ENCODE measurements around the gene GPRIN2. TPM values are rescaled to one million over a fixed set of nuclear protein-coding genes. Genes with fewer than 3 reads are reported as not detected.
A peak's percentile ranks its signal among the peaks of the same experiment; 100 is the strongest.
"Not testable (repeated sequence)": the region's sequence is repeated elsewhere in the genome, so short reads cannot be mapped to it uniquely, and the experiment has no call there.

Gene GPRIN2
- polyA plus RNA-seq, 1 donor from 2014 or later = 7.1 TPM

DNA sequence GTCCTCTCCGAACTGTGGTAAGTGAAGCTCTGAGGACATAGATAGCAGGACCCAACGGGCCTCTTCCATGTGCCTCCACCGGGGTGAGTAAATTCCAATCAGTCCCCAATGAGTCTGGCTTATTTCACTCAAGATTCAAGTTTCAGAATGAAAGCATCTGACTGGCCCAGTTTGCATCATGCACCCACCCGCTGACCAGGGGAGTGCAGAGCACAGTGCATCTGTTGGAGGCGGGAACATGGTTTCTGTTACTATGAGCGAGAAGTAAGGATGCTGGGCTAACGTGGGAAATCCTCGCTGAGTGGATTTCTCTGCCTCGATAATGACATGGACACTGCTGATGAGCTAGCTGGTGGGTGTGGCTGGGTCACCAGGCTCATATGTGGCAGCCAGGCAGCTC lies 10.7 kb upstream of the GPRIN2 start:
- not testable (repeated sequence) for H4K20me1 ChIP-seq (ENCODE audit: insufficient read depth); H3K79me2 ChIP-seq (replicated peaks; ENCODE audit: insufficient read depth, low read length); H3K36me3 ChIP-seq (ENCODE audit: insufficient read depth, low read length); H3K9me3 ChIP-seq (ENCODE audit: low read length); H3F3A ChIP-seq (ENCODE audit: insufficient read depth, low read length, poor library complexity, severe bottlenecking); H3K9ac ChIP-seq (ENCODE audit: low read length); H3K4me2 ChIP-seq (ENCODE audit: low read length); H3K27me3 ChIP-seq (ENCODE audit: insufficient read depth, low read depth, low read length); H2AFZ ChIP-seq (ENCODE audit: low read depth, low read length); H3K27ac ChIP-seq (ENCODE audit: low read length); H3K4me3 ChIP-seq (ENCODE audit: low read length); H3K9me2 ChIP-seq (ENCODE audit: insufficient read depth, low read length)

DNA sequence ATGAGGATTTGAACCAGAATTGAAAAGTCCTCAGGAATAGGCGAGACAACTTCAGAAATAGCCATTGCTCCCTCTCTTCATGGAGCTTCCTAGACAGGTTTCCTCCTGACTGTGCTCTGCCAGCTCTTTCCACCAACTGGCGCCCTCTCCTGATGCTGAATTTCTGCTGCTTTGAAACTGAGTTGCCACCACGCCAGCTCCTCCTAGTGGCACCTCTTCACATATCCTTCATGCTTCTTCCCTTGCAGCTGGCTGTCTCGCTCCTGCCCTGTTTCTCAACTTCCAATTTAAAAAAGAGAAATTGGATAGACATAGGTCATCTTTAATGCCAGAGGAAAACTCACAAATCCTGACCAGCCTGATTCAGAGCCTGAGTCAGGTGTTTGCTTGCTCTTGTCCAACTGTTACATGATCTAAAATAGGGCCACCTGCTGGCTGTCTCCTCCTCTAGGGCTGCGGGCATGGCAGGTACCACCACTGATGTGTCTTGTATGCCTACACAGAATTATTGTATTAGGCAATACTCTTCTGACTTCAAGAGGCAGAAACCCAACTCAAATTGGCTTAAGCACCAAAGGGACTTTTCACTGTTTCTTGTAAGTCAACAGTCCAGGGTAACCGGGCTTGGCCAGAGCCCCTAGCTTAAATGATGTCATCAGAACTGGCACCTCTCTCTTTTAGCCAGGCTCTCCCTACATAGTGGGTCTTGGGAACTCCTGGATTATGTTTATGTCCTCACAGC lies 9.3 kb upstream of the GPRIN2 start:
- not testable (repeated sequence) for H3K9me3 ChIP-seq (ENCODE audit: low read length)

DNA sequence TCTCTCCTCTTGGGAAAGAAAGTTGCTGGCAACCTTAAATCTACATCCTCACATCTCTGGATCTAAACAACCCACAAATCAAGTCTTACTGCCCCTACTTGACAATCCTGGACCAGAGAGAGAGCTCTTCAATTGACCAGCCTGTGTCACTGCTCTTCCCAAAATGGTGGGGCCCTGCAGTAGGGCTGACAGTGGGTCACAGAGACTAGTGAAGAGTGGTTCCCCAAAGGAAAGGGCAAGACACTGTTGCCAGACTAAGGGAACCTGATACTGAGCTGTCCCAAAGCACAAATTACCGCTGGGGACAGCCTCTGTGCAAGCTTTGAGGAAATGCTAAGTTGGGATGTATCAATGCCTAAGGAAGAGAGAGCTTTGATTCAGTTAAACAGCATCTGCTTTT lies 4.5 kb upstream of the GPRIN2 start:
- Histone ChIP-seq H3K79me2 (replicated peaks; ENCODE audit: insufficient read depth, low read length) (no peaks in the 10 kb centered on the region), H3K4me2 (ENCODE audit: low read length) (no peak overlapping the region), H2AFZ (ENCODE audit: low read depth, low read length) (no peak overlapping the region), H3K36me3 (ENCODE audit: insufficient read depth, low read length) (no peaks in the 10 kb centered on the region), H3K27me3 (ENCODE audit: insufficient read depth, low read depth, low read length) (peaks cover 21% of the 10 kb centered on the region), H3F3A (ENCODE audit: insufficient read depth, low read length, poor library complexity, severe bottlenecking) (no peaks in the 10 kb centered on the region), H4K20me1 (ENCODE audit: insufficient read depth) (no peaks in the 10 kb centered on the region), H3K9me2 (ENCODE audit: insufficient read depth, low read length) (no peaks in the 10 kb centered on the region), H3K27ac (ENCODE audit: low read length) (no peak overlapping the region), H3K9me3 (ENCODE audit: low read length) (no peaks in the 10 kb centered on the region), H3K4me3 (ENCODE audit: low read length) (no peak overlapping the region), H3K9ac (ENCODE audit: low read length) (no peak overlapping the region)
- TF ChIP-seq SMC3 (conservative IDR thresholded peaks at IDR 0.05; ENCODE audit: poor library complexity) = no peak
- TF ChIP-seq, protein P1, sequence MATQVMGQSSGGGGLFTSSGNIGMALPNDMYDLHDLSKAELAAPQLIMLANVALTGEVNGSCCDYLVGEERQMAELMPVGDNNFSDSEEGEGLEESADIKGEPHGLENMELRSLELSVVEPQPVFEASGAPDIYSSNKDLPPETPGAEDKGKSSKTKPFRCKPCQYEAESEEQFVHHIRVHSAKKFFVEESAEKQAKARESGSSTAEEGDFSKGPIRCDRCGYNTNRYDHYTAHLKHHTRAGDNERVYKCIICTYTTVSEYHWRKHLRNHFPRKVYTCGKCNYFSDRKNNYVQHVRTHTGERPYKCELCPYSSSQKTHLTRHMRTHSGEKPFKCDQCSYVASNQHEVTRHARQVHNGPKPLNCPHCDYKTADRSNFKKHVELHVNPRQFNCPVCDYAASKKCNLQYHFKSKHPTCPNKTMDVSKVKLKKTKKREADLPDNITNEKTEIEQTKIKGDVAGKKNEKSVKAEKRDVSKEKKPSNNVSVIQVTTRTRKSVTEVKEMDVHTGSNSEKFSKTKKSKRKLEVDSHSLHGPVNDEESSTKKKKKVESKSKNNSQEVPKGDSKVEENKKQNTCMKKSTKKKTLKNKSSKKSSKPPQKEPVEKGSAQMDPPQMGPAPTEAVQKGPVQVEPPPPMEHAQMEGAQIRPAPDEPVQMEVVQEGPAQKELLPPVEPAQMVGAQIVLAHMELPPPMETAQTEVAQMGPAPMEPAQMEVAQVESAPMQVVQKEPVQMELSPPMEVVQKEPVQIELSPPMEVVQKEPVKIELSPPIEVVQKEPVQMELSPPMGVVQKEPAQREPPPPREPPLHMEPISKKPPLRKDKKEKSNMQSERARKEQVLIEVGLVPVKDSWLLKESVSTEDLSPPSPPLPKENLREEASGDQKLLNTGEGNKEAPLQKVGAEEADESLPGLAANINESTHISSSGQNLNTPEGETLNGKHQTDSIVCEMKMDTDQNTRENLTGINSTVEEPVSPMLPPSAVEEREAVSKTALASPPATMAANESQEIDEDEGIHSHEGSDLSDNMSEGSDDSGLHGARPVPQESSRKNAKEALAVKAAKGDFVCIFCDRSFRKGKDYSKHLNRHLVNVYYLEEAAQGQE (IDR thresholded peaks at IDR 0.05; ENCODE audit: borderline replicate concordance) = no peak
- no peak for TF ChIP-seq EZH2 (IDR thresholded peaks at IDR 0.05; ENCODE audit: borderline replicate concordance, insufficient read depth, low read length, poor library complexity, severe bottlenecking)
- TF ChIP-seq, protein P2, sequence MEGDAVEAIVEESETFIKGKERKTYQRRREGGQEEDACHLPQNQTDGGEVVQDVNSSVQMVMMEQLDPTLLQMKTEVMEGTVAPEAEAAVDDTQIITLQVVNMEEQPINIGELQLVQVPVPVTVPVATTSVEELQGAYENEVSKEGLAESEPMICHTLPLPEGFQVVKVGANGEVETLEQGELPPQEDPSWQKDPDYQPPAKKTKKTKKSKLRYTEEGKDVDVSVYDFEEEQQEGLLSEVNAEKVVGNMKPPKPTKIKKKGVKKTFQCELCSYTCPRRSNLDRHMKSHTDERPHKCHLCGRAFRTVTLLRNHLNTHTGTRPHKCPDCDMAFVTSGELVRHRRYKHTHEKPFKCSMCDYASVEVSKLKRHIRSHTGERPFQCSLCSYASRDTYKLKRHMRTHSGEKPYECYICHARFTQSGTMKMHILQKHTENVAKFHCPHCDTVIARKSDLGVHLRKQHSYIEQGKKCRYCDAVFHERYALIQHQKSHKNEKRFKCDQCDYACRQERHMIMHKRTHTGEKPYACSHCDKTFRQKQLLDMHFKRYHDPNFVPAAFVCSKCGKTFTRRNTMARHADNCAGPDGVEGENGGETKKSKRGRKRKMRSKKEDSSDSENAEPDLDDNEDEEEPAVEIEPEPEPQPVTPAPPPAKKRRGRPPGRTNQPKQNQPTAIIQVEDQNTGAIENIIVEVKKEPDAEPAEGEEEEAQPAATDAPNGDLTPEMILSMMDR (IDR thresholded peaks at IDR 0.05; ENCODE audit: poor library complexity, severe bottlenecking) = no peak
- TF ChIP-seq TAF1 (IDR thresholded peaks at IDR 0.05; ENCODE audit: low read depth) = no peak
- no peak for TF ChIP-seq POLR2AphosphoS5 (IDR thresholded peaks at IDR 0.05)
- no peak for TF ChIP-seq EP300 (conservative IDR thresholded peaks at IDR 0.05; ENCODE audit: poor library complexity, severe bottlenecking)
- TF ChIP-seq MXI1 (conservative IDR thresholded peaks at IDR 0.05; ENCODE audit: poor library complexity, severe bottlenecking) = no peak
- no peak for TF ChIP-seq RAD21 (conservative IDR thresholded peaks at IDR 0.05)

More for the DNA sequence above, 9.3 kb upstream of the GPRIN2 start:
- TF ChIP-seq SMC3 (conservative IDR thresholded peaks at IDR 0.05; ENCODE audit: poor library complexity) = peak; percentile 80
- TF ChIP-seq RAD21 (conservative IDR thresholded peaks at IDR 0.05) = peak; percentile 70
- TF ChIP-seq, protein P2 (IDR thresholded peaks at IDR 0.05; ENCODE audit: poor library complexity, severe bottlenecking) = peak; percentile 82
- H3K9ac ChIP-seq (ENCODE audit: low read length); H4K20me1 ChIP-seq (ENCODE audit: insufficient read depth); H3K4me3 ChIP-seq (ENCODE audit: low read length); H3K4me2 ChIP-seq (ENCODE audit: low read length); H2AFZ ChIP-seq (ENCODE audit: low read depth, low read length); H3K27me3 ChIP-seq (ENCODE audit: insufficient read depth, low read depth, low read length); H3K9me2 ChIP-seq (ENCODE audit: insufficient read depth, low read length); H3K27ac ChIP-seq (ENCODE audit: low read length); H3K36me3 ChIP-seq (ENCODE audit: insufficient read depth, low read length); H3F3A ChIP-seq (ENCODE audit: insufficient read depth, low read length, poor library complexity, severe bottlenecking); H3K79me2 ChIP-seq (replicated peaks; ENCODE audit: insufficient read depth, low read length): not testable (repeated sequence)

Data from neural cell (in vitro differentiated cells).